SU-DHL-6 (cell line): Measurements from ENCODE around the gene CERS1.

Experiments used
- H2AFZ ChIP-seq: fragments of 200-600 bp; sonication (generic); 2 replicates; pipeline ENCODE4 v1.6.1; 2014; ENCODE audit warnings: low read depth, mild to moderate bottlenecking, moderate library complexity, mixed read lengths, antibody characterized with exemption, low read length; ENCODE audit not compliant: severe bottlenecking
- H3F3A ChIP-seq: fragments of 200-600 bp; shearing (Covaris generic); 2 replicates; pipeline ENCODE4 v1.6.0; 2016; ENCODE audit warnings: antibody characterized with exemption, mild to moderate bottlenecking; ENCODE audit not compliant: insufficient read depth
- H3K27ac ChIP-seq: fragments of 200-600 bp; sonication (generic); 2 replicates; pipeline ENCODE4 v1.5.1; 2016; ENCODE audit warnings: low read depth, mild to moderate bottlenecking, low read length, moderate library complexity, mixed read lengths
- H3K27me3 ChIP-seq: fragments of 200-600 bp; sonication (generic), shearing (Covaris generic); 2 replicates; pipeline ENCODE4 v1.6.0; 2014; ENCODE audit warnings: mild to moderate bottlenecking, low read length
- H3K36me3 ChIP-seq: fragments of 200-600 bp; sonication (generic); 2 replicates; pipeline ENCODE4 v1.6.1; 2014; ENCODE audit warnings: mild to moderate bottlenecking, low read length, mixed read lengths
- H3K4me2 ChIP-seq: fragments of 300-600, 200-600 bp; shearing (Covaris generic), sonication (generic); 2 replicates; pipeline ENCODE4 v1.6.0; 2014; ENCODE audit warnings: low read length, low read depth, mild to moderate bottlenecking; ENCODE audit not compliant: poor library complexity, severe bottlenecking
- H3K4me3 ChIP-seq: fragments of 200-600 bp; sonication (generic); 2 replicates; pipeline ENCODE4 v1.5.1; 2014; ENCODE audit warnings: antibody characterized with exemption, low read length, mild to moderate bottlenecking, mixed read lengths; ENCODE audit not compliant: insufficient read depth, poor library complexity, severe bottlenecking
- H3K79me2 ChIP-seq: fragments of 200-600 bp; sonication (generic); 2 replicates; pipeline ENCODE4 v1.6.1; 2014; ENCODE audit warnings: mild to moderate bottlenecking, low read length, moderate library complexity; ENCODE audit not compliant: insufficient read depth
- H3K9ac ChIP-seq: fragments of 200-600 bp; sonication (generic); 2 replicates; pipeline ENCODE4 v1.7.0; 2014; ENCODE audit warnings: mild to moderate bottlenecking, low read length
- H3K9me2 ChIP-seq: fragments of 200-600 bp; sonication (generic); replicated peaks from 2 replicates; pipeline ENCODE4 v1.6.1; 2014; ENCODE audit warnings: low read length; ENCODE audit not compliant: insufficient read depth
- H3K9me3 ChIP-seq: fragments of 200-600 bp; sonication (generic); 2 replicates; pipeline ENCODE4 v1.6.1; 2014; ENCODE audit warnings: low read length, mixed read lengths; ENCODE audit not compliant: insufficient read depth
- H4K20me1 ChIP-seq: fragments of 200-600 bp; sonication (generic); 2 replicates; pipeline ENCODE4 v1.6.1; 2014; ENCODE audit warnings: low read depth, mild to moderate bottlenecking, antibody characterized with exemption, low read length, moderate library complexity, mixed read lengths
- CTCF ChIP-seq: fragments of 200-600 bp; sonication (generic); IDR thresholded peaks from one replicate; pipeline ENCODE4 v1.5.1; 2017; ENCODE audit warnings: antibody characterized with exemption, mild to moderate bottlenecking, low read length, moderate library complexity; ENCODE audit not compliant: insufficient read depth, poor library complexity, severe bottlenecking
- EZH2phosphoT487 ChIP-seq: fragments of 200-600 bp; sonication (generic), shearing (Covaris generic); conservative IDR thresholded peaks from 2 replicates; pipeline ENCODE4 v1.6.1; 2018; ENCODE audit warnings: mild to moderate bottlenecking, antibody characterized with exemption, low read length, moderate library complexity, mixed read lengths

CERS1 gene

GRCh38 chr19:18865106-18865972 lies 30.6 kb downstream of the CERS1 start:
- no peaks in the 10 kb centered on the region for H3K79me2 ChIP-seq
- TF ChIP-seq CTCF = no peak
- no peak for TF ChIP-seq EZH2phosphoT487
- no peak overlapping the region for H3K9ac ChIP-seq
- no peaks in the 10 kb centered on the region for H3K27me3 ChIP-seq
- H3K27ac ChIP-seq = no peak overlapping the region
- H3K4me3 ChIP-seq = no peak overlapping the region
- H3K9me3 ChIP-seq = no peaks in the 10 kb centered on the region
- no peaks in the 10 kb centered on the region for H3K9me2 ChIP-seq
- peaks cover 4% of the 10 kb centered on the region; the same call in 1 of the 2 replicates for H3K36me3 ChIP-seq
- no peak overlapping the region for H3K4me2 ChIP-seq
- H4K20me1 ChIP-seq = no peaks in the 10 kb centered on the region
- no peak overlapping the region for H2AFZ ChIP-seq
- no peaks in the 10 kb centered on the region for H3F3A ChIP-seq

GRCh38 chr19:18863843-18864362 lies 32.1 kb downstream of the CERS1 start:
- TF ChIP-seq EZH2phosphoT487 (no peak), CTCF (no peak)
- H3K79me2 ChIP-seq = no peaks in the 10 kb centered on the region
- no peaks in the 10 kb centered on the region for H3F3A ChIP-seq
- no peak overlapping the region for H3K27ac ChIP-seq
- H3K4me2 ChIP-seq = no peak overlapping the region
- no peaks in the 10 kb centered on the region; the same call in 1 of the 2 replicates for H4K20me1 ChIP-seq
- no peaks in the 10 kb centered on the region for H3K9me3 ChIP-seq
- no peak overlapping the region for H3K9ac ChIP-seq
- no peaks in the 10 kb centered on the region for H3K27me3 ChIP-seq
- H3K9me2 ChIP-seq = no peaks in the 10 kb centered on the region
- H3K4me3 ChIP-seq = no peak overlapping the region
- peaks cover 4% of the 10 kb centered on the region; the same call in 1 of the 2 replicates for H3K36me3 ChIP-seq
- no peak overlapping the region for H2AFZ ChIP-seq

DNA sequence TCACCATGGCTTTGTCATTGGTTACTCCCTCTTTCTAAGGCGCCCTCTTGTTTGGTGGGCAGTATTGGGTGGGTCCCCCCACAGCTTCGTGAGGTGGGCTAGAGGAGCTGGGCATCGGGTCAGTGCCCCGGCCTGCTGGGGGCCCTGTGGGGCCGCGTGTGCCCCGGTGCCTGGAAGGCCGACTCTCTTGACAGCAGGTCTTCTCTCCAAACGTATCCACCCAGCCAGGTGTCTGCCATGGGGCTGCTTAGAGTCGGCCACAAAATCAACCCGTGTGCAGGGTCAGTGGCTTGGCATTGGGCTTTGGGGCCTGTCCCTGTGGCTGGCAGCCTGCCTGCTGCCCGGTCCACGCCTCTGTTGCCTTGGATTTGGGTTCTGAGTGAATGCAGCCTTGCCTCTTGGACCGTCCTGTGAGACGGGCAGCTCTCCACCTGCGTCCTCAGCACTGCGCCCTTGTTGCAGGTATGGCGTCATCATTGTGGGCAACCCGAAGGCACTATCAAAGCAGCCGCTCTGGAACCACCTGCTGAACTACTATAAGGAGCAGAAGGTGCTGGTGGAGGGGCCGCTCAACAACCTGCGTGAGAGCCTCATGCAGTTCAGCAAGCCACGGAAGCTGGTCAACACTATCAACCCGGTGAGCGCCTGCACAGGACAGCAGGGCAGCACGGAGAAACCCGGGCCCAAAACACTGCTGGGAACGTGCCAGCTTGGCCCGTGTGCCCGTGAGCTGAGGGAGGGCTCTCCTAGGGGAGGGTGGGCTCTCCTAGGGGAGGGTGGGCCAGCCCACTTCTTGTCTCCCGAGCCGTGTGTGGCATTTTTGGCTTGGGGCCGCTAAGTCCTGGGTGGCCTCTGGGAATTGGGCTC lies 32.7 kb downstream of the CERS1 start:
- no peak overlapping the region for H3K27ac ChIP-seq
- H3K36me3 ChIP-seq = peaks cover 4% of the 10 kb centered on the region; the same call in 1 of the 2 replicates
- no peaks in the 10 kb centered on the region for H3K9me3 ChIP-seq
- H3K4me3 ChIP-seq = no peak overlapping the region
- no peak overlapping the region for H3K4me2 ChIP-seq
- H4K20me1 ChIP-seq = no peaks in the 10 kb centered on the region; the same call in 1 of the 2 replicates
- no peak overlapping the region for H2AFZ ChIP-seq
- TF ChIP-seq EZH2phosphoT487 = no peak
- TF ChIP-seq CTCF = no peak
- H3K9me2 ChIP-seq = no peaks in the 10 kb centered on the region
- no peaks in the 10 kb centered on the region for H3K27me3 ChIP-seq
- H3F3A ChIP-seq = no peaks in the 10 kb centered on the region
- H3K9ac ChIP-seq = no peak overlapping the region
- H3K79me2 ChIP-seq = no peaks in the 10 kb centered on the region
